Renal cortical epithelial cell (primary cell): Measurements from ENCODE around the gene RAB15. TPM values are rescaled to one million over a fixed set of nuclear protein-coding genes. Genes with fewer than 3 reads are reported as not detected.
"Not testable (repeated sequence)": the region's sequence is repeated elsewhere in the genome, so short reads cannot be mapped to it uniquely, and the experiment has no call there.

Experiments
- DNase-seq: peaks from one replicate; pipeline ENCODE4 v3.0.0-alpha.2; 2011; ENCODE audit warnings: low read depth
- total RNA-seq: library from RNA; depleted of rRNA; stranded (reverse); fragments of >200 nt; gene quantifications from 2 replicates; pipeline ENCODE4 v1.2.3, GENCODE V29; 2014

The RAB15 gene
- total RNA-seq, 1 donor from 2014 or later: 7.4 TPM

DNA sequence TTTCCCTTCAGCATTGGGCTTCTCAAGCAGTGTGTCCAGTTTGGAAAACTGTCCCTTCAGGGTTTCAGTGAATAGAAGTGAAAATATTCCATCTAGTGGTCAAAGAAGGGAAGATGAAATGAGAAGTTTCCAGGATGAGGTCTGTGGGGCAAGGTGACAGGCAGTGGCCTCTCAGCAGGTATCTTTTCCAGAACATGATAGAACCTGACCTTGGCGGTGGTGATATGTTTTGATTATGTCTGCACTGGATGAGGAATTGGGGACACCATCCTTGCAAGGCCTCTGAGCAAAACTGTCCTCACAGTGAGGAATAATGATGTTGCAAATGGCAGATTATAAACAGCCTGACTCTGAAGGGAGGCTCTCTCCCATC lies 34.3 kb downstream of the RAB15 start:
- peak; percentile 40 for DNase-seq

DNA sequence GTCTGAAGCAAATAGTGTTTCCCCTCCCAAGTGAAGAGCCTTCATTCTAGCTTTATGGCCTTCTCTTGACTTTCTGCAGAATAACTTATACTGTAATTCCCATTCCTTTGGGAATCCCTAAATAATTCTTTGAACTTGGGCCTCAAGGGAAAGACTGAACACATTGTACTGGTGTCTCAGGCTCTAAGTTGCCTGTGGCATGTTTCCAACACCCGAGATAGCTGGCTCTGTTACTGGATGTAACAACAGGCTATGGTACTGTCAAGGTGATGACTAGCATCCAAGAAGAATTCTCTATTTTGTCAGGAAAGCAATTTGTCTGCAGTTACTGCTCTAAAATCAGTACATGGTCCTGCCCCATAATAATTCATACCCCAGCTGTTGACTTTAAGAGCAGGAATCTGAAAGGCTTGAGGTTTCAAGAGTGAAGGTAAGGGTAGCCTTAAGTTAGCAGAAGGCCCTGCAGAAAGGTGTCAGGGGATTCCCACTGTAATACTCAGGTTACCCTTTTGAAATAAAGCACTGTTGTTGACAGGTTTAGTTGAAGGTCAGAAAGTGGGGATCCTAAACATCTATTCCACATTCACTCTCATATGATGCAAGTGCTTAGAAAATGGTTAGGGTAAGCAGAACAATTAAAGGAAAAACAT lies 34.8 kb downstream of the RAB15 start:
- no peak for DNase-seq

DNA sequence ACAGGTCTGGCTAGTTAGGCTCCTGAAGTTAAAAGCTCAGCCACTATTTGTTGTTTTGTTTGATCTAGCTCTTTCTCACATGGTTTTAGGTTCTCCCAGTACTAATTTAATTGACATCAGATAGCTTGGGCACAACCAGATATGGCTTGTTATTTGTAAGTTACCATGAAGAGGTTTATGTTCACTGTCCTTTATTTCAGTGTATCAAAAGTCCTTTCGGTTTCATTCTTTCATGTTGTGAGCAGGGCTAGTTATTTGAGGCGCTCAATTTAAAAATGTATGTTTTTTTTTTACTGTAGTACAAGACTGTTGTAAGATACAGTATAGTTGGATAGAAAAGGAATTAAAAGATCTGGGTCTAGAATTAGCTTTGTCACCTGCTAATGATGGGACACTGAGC lies 36.6 kb downstream of the RAB15 start:
- DNase-seq: no peak

DNA sequence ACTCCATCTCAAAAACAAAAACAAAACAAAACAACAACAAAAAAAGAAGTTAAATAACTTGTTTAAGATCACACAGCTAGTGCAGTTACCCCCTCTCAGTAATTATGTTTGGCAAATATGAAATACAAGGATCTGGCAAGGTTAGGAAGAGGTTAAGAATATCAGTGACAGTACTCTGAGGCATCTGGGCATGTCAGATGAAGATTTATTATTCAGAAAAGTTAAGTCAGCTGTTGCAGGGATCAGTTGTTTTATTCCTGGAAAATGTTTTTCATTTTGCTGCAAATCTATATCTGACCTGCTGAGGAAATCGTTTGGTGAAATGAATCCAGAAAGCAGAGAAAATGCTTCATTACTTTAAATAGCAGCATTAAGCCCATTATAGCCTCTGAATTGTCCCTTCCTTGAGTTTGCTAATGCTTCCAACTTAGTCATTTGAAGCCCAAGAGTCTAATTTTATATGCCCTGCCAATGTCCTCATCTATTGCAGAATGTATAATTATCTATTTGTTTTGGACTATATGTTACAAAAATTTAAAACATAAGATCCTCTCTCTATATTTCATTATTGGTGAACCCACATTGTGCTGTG lies 37.7 kb downstream of the RAB15 start:
- no peak for DNase-seq

DNA sequence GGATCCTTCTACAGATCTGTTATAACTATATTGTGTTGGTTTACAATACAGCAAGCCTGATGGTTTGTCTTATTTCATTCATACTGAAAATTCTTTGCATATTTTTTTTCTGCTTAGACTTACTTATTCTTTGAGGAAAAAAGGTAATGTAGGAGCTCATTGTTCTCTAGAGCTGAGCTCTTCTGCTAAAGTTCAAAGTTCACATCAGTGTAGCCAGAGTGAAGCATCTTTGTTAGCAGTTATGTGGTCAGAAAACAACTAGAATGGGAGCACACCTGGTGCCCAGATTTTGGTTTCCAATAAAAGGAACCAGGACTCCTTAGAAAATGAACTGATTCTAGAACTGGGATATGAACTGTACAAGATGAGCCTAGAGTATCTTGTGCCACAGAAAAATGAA lies 39.9 kb downstream of the RAB15 start:
- no peak for DNase-seq

DNA sequence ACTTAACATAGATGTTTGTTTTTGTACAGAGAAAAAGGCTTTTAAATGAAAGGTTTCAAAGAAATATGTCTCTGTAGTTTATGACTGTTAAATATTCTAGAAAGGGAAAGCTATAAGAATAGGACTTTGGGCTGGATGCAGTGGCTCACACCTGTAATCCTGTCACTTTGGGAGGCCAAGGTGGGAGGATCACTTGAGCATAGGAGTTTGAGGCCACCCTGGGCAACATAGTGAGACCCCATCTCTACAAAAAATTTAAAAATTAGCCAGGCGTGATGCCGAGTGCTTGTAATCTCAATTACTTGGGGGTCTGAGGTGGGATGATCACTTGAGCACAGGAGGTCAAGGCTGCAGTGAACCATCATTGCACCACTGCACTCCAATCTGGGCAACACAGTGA lies 41.0 kb downstream of the RAB15 start:
- DNase-seq: no peak

DNA sequence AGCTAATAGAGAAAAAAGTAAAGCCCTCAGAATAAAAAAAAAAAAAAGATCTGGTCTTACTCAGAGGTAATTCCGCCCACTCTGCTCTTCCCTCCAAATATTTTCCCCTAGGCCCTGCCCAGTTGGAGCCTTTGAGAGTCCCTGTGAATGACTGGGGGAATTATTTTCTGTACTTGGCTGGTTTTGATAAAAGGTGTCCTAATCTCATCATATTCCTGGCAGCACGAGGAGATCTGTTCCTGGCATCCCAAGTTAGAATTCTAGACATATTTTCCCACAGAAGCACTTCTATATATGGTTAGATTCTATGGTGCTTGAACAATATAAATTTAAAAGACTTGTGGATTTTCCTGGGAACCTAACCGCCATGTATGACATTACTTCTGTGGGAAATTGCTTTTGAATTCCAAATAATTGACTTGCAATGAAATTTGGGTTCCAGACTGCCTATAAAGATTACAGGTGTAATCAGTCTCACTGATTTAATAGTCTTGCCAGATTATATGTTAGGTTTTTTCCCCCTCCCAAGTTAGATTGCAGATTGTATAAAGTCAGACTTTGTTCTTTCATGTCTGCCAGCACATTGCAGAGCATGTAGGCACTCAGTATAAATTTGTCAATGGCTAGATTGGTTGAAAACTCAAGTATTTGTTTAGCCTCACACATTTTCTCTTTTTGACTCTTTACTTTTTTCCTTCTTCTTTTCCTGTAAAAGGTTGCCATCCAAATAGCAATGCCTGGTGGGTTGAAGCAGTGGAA lies 41.9 kb downstream of the RAB15 start:
- no peak for DNase-seq

DNA sequence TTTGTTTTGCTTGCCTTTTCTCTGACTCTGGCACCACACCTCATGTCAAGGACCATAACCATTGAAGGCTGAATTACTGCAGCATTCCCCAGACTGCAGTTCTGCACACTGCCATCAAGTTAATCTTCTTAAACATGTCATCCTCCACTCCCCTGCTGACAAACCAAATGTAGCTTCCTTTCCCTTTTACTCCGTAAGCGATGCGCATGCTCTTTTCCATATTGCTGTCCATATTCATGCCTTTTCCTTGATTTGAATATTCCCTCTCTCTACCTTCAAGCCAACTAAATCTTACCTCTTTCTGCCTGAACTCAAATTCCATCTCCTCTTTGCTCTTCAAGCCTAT lies 43.1 kb downstream of the RAB15 start:
- no peak for DNase-seq

DNA sequence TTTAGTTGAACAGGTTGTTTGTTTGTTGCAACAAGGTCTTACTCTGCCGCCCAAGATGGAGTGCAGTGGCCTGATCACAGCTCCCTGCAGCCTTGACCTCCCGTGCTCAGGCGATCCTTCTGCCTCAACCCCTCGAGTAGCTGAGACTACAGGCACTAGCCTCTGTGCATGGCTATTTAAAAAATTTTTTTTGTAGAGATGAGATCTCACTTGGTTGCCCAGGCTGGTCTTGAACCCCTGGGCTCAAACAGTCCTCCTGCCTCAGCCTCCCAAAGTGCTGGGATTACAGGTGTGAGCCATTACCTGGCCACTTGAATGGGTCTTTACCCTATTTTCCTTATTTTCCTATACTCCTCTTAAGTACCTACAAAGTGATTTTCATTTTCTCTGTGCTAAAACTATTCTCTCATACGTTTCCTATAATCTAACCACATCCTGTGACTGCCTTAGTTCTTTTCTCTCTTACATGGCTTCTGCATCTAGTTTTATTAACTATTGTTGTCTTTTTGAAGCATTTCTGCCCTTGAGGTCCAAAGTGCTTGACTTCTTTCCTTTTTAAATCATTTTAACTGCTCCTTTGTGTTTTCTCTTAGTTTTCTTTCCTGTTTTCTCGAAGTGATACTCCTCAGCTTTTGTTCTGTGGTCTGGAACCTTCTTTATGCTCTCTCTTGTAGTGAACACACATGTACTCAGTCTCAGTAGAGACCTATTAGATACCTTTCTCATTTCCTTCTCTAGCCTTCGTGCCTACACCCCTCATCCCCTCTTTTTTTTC lies 43.7 kb downstream of the RAB15 start:
- DNase-seq: no peak

DNA sequence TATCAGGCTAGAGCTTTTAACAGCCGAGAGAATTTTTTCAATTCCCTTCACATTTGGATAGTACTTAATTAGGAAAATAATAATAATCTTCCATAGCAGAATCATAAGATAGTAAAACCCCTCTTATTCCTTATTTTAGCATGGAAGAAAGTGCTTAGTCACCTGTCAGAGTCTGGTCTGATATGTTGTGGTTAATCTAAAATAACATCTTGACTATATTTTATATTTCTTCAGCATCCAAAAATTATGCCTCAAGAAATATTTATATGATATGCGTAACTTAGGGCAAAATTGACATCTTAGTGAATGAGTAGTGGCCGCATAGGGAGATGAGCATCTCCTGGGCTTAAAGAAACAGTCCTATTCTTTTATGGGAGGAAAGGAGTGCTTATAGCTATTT lies 45.1 kb downstream of the RAB15 start:
- no peak for DNase-seq

DNA sequence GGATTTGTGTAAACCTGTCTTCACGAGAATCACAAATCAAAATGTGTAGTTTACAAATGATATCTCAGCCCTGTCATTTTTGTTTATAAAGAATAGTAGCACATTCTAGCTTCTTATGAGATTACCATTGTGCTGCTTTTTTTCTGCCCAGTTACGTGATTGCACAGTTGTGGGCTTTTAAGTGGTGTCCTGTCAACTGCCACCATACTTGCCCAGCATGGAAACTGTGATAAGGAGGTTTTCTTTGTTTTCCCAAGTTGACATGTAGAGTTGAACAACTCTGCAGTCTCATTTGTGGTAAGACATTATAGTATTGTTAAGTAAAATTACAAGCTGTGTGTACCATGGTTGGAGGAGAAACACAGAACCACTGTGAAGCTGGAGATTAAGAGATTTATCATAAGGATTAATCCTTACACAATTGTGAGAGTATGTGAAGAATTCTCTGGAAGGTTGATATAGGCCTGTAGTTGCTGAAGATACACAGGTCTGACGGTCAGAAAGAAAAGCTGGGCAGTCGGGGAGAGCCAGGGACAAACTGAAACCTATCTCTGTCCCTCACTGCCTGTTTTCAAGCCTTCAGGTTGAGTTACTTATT lies 45.6 kb downstream of the RAB15 start:
- no peak for DNase-seq

DNA sequence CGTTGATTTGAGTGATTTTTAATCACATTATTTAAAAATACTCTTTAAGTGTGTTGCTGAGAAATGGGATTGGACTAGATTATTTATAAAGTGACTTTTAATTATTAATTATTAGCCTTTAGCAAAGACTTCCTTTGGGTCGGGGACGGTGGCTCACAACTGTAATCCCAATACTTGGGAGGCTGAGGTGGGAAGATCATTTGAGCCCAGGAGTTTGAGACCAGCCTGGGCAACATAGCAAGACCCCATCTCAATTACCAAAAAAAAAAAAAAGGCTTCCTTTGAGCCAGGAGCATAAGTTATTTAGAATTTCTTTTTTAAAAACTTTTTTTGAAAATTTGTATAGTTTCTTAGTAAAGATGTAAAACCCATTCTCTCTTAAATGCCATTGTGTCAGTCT lies 49.1 kb downstream of the RAB15 start:
- no peak for DNase-seq

DNA sequence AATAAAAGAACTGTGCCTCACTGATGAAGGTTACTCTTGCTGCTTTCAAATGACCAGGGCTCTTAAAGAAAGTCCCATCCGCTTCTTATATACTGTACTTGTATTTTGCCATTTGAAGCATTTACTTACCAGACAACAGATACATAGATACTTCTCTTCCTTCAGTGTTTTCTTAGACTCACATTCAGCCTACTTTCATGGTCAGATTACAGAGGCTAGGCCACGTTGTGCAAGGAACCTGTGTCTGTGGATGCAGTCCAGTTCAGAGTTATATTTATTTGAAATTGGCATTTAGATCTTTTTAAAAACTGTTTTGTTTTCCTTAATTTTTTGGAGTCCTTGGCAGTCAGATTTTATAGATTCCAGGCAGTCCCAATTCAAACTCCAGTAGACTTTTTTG lies 51.7 kb downstream of the RAB15 start:
- DNase-seq: no peak

DNA sequence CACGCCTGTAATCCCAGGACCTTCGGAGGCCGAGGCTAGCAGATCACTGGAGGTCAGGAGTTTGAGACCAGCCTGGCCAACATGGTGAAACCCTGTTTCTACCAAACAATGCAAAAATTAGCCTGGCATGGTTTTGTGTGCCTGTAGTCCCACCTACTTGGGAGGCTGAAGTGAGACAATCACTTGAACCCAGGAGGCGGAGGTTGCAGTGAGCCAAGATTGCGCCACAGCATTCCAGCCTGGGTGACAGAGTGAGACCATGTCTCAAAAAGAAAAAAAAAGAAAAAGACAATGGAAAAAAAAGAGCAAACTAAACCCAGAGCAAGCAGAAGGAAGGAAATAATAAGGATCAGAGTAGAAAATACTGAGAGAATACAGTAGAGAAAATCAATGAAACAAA lies 52.5 kb downstream of the RAB15 start:
- DNase-seq: peak; percentile 69

DNA sequence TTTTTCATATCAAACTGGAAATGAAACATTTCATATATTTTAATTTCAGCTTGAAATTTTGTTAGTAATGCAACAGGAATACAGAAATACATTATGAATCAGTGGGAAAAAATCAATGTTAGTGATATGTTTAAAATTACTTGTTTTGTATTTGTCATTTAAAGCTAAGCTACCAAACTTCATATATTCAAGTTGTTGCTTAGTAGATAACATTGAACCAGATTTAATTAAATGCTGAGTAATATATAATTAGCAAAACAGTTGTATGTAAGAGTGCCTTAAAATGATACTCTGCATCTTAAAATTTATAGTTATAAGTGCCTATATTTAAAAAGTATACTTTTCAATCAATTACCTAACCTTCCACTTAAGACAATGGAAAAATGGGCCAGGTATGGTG lies 52.9 kb downstream of the RAB15 start:
- no peak for DNase-seq

DNA sequence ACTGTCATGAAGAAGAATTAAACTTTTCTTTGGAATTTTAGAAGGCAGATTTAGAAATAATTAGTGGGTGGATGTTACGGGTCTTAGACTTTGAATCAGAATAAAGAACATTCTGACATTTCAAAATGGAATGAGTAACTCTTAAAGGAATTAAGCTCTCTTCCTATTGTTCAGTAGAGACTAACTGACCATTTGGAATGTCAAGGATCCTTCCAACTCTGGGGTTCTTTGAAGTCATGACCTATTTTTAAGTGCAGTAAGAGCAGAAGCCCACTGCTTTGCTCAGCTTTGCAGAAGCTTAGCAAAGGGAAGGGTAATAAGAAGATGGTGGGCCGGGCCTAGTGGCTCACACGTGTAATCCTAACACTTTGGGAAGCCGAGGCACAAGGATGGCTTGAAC lies 53.9 kb downstream of the RAB15 start:
- peak; percentile 65 for DNase-seq

DNA sequence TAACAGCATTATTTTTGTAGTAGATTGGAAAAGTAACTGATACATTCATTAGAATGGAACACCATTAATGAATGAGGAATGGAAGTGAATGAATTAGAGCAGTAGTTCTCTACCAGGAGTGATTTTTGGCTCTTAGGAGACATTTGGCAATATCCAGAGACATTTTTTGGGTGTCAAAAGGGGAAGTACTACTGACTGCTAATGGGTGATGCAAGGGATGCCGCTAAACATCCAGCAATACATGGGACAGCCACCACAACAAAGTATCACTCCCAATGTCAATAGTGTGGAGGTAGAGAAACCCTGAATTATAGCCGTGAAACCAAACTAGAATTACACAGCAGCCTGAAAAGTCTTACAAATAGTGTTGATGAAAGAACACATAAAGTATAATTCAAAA lies 56.3 kb downstream of the RAB15 start:
- no peak for DNase-seq

DNA sequence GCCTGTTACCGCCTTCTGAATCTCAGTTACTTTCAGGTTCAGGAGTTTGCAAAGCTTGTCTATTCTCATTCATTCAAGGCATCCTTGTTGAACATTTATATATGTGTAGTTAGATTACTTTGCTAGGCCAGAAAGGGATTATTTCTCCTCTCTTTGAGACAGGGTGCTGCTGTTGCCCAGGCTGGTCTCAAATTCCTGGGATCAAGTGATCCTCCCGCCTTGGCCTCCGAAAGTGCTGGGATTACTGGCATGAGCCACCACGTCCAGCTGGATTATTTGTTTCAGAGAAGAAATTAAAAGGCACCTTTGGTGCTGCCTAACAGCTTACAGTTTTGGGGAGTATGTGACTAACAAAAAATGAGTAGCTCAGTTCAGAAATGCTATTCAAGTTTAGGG lies 57.1 kb downstream of the RAB15 start:
- DNase-seq: no peak

DNA sequence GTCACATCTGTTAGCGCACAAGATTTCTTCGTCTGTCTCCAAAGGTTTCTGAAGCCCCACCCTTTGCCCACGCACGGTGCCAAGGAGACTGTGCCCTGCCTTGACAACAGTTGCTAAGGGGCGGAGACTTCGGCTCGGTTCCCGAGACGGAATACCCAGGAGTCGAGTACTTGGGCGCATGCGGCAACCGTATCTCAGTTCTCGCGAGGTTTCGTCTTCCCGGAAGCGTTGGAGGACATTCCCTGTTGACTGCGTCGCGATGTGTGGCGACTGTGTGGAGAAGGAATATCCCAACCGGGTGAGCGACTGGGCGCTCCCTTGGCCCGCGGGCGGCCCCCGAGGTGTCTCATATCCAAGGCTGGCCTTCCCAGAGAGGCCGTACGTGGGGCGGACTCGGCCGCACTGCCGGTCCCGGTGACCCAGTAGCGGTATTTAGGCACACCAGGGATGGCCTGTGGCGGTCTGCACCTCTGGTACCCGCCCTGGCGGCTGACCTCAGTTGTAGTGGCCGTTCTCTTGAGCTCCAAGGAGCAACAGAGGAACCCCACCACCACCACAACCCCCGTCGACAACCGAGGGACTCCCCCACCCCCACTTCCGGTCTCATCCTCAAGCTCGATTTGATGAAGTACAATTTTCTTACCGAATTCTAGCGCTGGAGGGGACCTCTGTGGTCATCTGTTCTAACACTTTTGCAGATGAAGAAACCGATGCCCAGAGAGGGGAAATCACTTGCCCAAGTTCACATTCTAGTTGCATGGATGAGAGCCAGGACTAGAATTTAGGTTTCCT lies 57.7 kb downstream of the RAB15 start, which contains the start of gene CHURC1:
TSS of gene CHURC1 (plus strand) at position 219 of the 792 bp plus-strand sequence. CDS start at position 260, 41 bp downstream.
- DNase-seq: peak; percentile 98

DNA sequence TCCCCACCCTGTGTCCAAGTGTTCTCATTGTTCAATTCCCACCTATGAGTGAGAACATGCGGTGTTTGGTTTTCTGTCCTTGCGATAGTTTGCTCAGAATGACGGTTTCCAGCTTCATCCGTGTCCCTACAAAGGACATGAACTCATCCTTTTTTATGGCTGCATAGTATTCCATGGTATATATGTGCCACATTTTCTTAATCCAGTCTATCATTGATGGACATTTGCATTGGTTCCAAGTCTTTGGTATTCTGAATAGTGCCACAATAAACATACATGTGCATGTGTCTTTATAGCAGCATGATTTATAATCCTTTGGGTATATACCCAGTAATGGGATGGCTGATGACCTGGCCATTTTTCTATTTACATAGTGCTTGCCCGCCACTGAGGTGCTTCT lies 58.7 kb downstream of the RAB15 start:
- DNase-seq: not testable (repeated sequence)

DNA sequence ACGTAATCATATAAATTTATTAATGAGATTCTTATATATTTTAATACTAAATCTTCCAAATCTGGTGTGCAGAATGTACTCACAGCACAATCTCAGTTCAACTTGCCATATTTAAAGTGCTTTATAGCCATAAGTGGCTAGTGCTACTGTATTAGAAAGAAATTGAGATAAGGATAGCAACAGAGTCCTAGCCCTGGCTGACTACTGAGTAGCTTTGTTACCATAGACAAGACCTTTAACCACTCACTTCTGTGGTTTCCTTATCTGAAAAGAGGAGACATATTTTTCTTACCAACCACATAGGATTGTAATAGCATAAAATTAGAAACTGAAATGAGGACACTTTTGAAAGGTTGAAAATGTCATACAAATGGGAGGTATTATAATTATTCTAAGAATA lies 59.9 kb downstream of the RAB15 start:
- DNase-seq: no peak
